K562 treated with DMSO at 1 percent for 24 hours (cell line): ENCODE results near the gene HAVCR2. TPM values are rescaled to one million over a fixed set of nuclear protein-coding genes. Genes with fewer than 3 reads are reported as not detected.

Source experiments
- total RNA-seq: library from RNA; unstranded; fragments of 300-600 nt; gene quantifications from 2 replicates; pipeline ENCODE4 v1.2.3, GENCODE V29; 2022; ENCODE audit warnings: low read depth; ENCODE audit not compliant: insufficient read depth

The HAVCR2 gene
- 0.28 TPM in 1 of 2 replicates, not detected in the other for total RNA-seq

GRCh38 chr5:157108976-157109375, at the start of gene HAVCR2:
Gene HAVCR2, minus strand, starts transcription at chr5:157109044. Its CDS starts 61 bp downstream, at chr5:157108983.

GRCh38 chr5:157142317-157143126, 33.7 kb upstream of the HAVCR2 start, which contains the start of gene MED7:
Gene MED7, minus strand, starts transcription at chr5:157142865. Its CDS starts 3,434 bp downstream, at chr5:157139431.

GRCh38 chr5:157059093-157059539, 49.7 kb downstream of the HAVCR2 start, which contains the start of gene HAVCR1:
Gene HAVCR1, minus strand, starts transcription at chr5:157059116. Its CDS starts 1,173 bp downstream, at chr5:157057943.

Other genes with a start within 250 kb of the HAVCR2 start
- gene TIMD4, start 145.8 kb downstream of the HAVCR2 start, total RNA-seq: not detected in 2 replicates
- gene HAVCR1, start 49.9 kb downstream of the HAVCR2 start, total RNA-seq: not detected in 2 replicates
- gene MED7, start 33.8 kb upstream of the HAVCR2 start, total RNA-seq: 2.7 and 4.2 TPM in 2 replicates
- not detected in 2 replicates for gene GARIN3, start 57.2 kb upstream of the HAVCR2 start, total RNA-seq
- not detected in 2 replicates for gene ITK, start 71.8 kb upstream of the HAVCR2 start, total RNA-seq
- 15.0 and 15.7 TPM in 2 replicates for gene CYFIP2, start 157.1 kb upstream of the HAVCR2 start, total RNA-seq